Panc1 (cell line): ENCODE data around the gene ZDHHC14. TPM values are rescaled to one million over a fixed set of nuclear protein-coding genes. Genes with fewer than 3 reads are reported as not detected.

Experiments
- ATAC-seq: fragments of 200-7000 bp; cut with Tn5 transposase; 2 replicates; pipeline ENCODE4 v1.9.1; 2020; ENCODE audit warnings: mild to moderate bottlenecking, moderate library complexity
- BruUV-seq: library from RNA; stranded (reverse); fragments of 400-500 nt; replicated peaks from 2 replicates; lab custom pipeline; 2021; lab: Mats Ljungman, UMichigan
- CTCF ChIA-PET: fragments of 300-600 bp; sonication (Branson Sonifier 250); formaldehyde crosslinking; loops from one replicate; lab custom pipeline; 2022; ENCODE audit warnings: antibody characterized with exemption; lab: Charles Lee
- POLR2A ChIA-PET: fragments of 300-600 bp; sonication (Branson Sonifier 250); formaldehyde crosslinking; loops from one replicate; lab custom pipeline; 2022; ENCODE audit warnings: antibody characterized with exemption; lab: Charles Lee
- DNase-seq: peaks from one replicate; pipeline ENCODE4 v3.0.0-alpha.2; 2010; ENCODE audit warnings: low read depth, low spot score
- H3K27ac ChIP-seq: 2 replicates; pipeline ENCODE4 v1.5.1; 2011; ENCODE audit warnings: mild to moderate bottlenecking, low read length, inconsistent platforms
- H3K27me3 ChIP-seq: fragments of 200-500 bp; sonication (Bioruptor generic); 2 replicates; pipeline ENCODE4 v1.6.0; 2014; ENCODE audit warnings: low read length, inconsistent platforms; ENCODE audit not compliant: control insufficient read depth, insufficient read depth
- H3K36me3 ChIP-seq: fragments of 200-500 bp; sonication (Bioruptor generic); 2 replicates; pipeline ENCODE4 v1.5.1; 2014; ENCODE audit warnings: inconsistent platforms, mild to moderate bottlenecking, low read length, moderate library complexity; ENCODE audit not compliant: control insufficient read depth, insufficient read depth
- H3K4me1 ChIP-seq: 2 replicates; pipeline ENCODE4 v1.5.1; 2011; ENCODE audit warnings: inconsistent platforms, mild to moderate bottlenecking, low read length, moderate library complexity; ENCODE audit not compliant: control insufficient read depth, insufficient read depth
- H3K4me3 ChIP-seq, 2 experiments: 2 replicates each; pipeline ENCODE4 v1.5.1; 2011 to 2012; ENCODE audit warnings: low read depth in 2 of 2, low read length in 2 of 2, mild to moderate bottlenecking in 2 of 2, inconsistent platforms in 1 of 2, moderate library complexity in 1 of 2
- H3K9me3 ChIP-seq: fragments of 200-500 bp; sonication (Bioruptor generic); 2 replicates; pipeline ENCODE4 v1.5.1; 2014; ENCODE audit warnings: low read depth, mild to moderate bottlenecking, inconsistent platforms, low read length, moderate library complexity; ENCODE audit not compliant: control insufficient read depth, insufficient read depth
- CTCF ChIP-seq: fragments of 450-650 bp; IDR thresholded peaks from 2 replicates; pipeline ENCODE4 v1.5.1; 2017; ENCODE audit warnings: mild to moderate bottlenecking
- POLR2AphosphoS5 ChIP-seq: IDR thresholded peaks from 2 replicates; pipeline ENCODE4 v1.6.1; 2012; ENCODE audit warnings: mild to moderate bottlenecking, low read depth, low read length, moderate library complexity
- REST ChIP-seq, 2 experiments: IDR thresholded peaks; 2 replicates each; pipeline ENCODE4 v1.6.1; 2011 to 2012; ENCODE audit warnings: low read depth in 2 of 2, control low read depth in 1 of 2, low read length in 1 of 2, mild to moderate bottlenecking in 1 of 2, moderate library complexity in 1 of 2; ENCODE audit not compliant: insufficient read depth in 1 of 2
- SIN3A ChIP-seq: IDR thresholded peaks from 2 replicates; pipeline ENCODE4 v1.6.1; 2012; ENCODE audit warnings: low read depth, mild to moderate bottlenecking, low read length, moderate library complexity, borderline replicate concordance; ENCODE audit not compliant: insufficient read depth
- TCF7L2 ChIP-seq: IDR thresholded peaks from 2 replicates; pipeline ENCODE4 v1.6.1; 2011; ENCODE audit warnings: mild to moderate bottlenecking, low read depth, low read length, inconsistent platforms
- in situ Hi-C: cut with HindIII; loops from 2 replicates; pipeline ENCODE4 v1.10.0; 2016; ENCODE audit warnings: low sequenced_read_pairs, low pct_unique_long_range_greater_than_20kb
- intact Hi-C: fragments of 100-400 bp; cut with micrococcal nuclease; formaldehyde crosslinking; loops from one replicate; pipeline ENCODE4 v1.10.0; 2022; ENCODE audit not compliant: unreplicated experiment
- total RNA-seq: library from RNA; stranded (reverse); gene quantifications from one replicate; pipeline ENCODE4 v1.2.1, GENCODE V29; 2021; ENCODE audit not compliant: unreplicated experiment

ZDHHC14 gene
- total RNA-seq, 1 experiment from 2014 or later = 19.9 TPM

GRCh38 chr6:157593596-157593995 lies 212.6 kb downstream of the ZDHHC14 start:
- no TSS peak for BruUV-seq
- no peak overlapping the region for H3K27ac ChIP-seq
- no peaks in the 10 kb centered on the region for H3K27me3 ChIP-seq
- no peaks in the 10 kb centered on the region for H3K9me3 ChIP-seq
- H3K4me1 ChIP-seq = no peaks in the 10 kb centered on the region
- DNase-seq (no peak), ATAC-seq (no peak)
- no peak for TF ChIP-seq POLR2AphosphoS5
- TF ChIP-seq SIN3A = no peak
- TF ChIP-seq REST (IDR thresholded peaks at IDR 0.05; ENCODE audit: insufficient read depth in 1 of 2, low read depth in 2 of 2, low read length in 1 of 2) = no peak
- no peak for TF ChIP-seq CTCF
- TF ChIP-seq TCF7L2 = no peak
- H3K36me3 ChIP-seq = no peaks in the 10 kb centered on the region
- H3K4me3 ChIP-seq = no peak overlapping the region
- ChIA-PET POLR2A (no interaction called here), CTCF (no interaction called here)
- intact Hi-C loops = loop anchor here (10.0 kb wide), 1 partner anchor 209 kb away; the partner anchor contains the start of gene ZDHHC14
- in situ Hi-C loops = no loop called here

GRCh38 chr6:157594292-157594691 lies 213.3 kb downstream of the ZDHHC14 start:
- CTCF ChIA-PET = interaction anchor here (0.7 kb wide), 1 partner anchor 279 kb away, joined by 3 read pairs; no protein-coding TSS in a partner anchor
- POLR2A ChIA-PET = no interaction called here

More at GRCh38 chr6:157594292-157594691, 213.3 kb downstream of the ZDHHC14 start:
- H3K27ac ChIP-seq = no peak overlapping the region
- DNase-seq (no peak), ATAC-seq (no peak)
- no peak overlapping the region for H3K4me3 ChIP-seq
- no peaks in the 10 kb centered on the region for H3K36me3 ChIP-seq
- TF ChIP-seq POLR2AphosphoS5 = no peak
- no peak for TF ChIP-seq SIN3A
- TF ChIP-seq REST (IDR thresholded peaks at IDR 0.05; ENCODE audit: insufficient read depth in 1 of 2, low read depth in 2 of 2, low read length in 1 of 2) = no peak
- no peak for TF ChIP-seq TCF7L2
- TF ChIP-seq CTCF = no peak
- in situ Hi-C loops = no loop called here
- intact Hi-C loops = loop anchor here (10.0 kb wide), 1 partner anchor 209 kb away; the partner anchor contains the start of gene ZDHHC14
- no TSS peak for BruUV-seq
- no peaks in the 10 kb centered on the region for H3K27me3 ChIP-seq
- no peaks in the 10 kb centered on the region for H3K9me3 ChIP-seq
- no peaks in the 10 kb centered on the region for H3K4me1 ChIP-seq
